Fibroblast of the aortic adventitia (primary cell): ENCODE measurements around the gene HOXA1. TPM values are rescaled to one million over a fixed set of nuclear protein-coding genes. Genes with fewer than 3 reads are reported as not detected.
A peak's percentile ranks its signal among the peaks of the same experiment; 100 is the strongest.

Experiments
- DNase-seq: peaks from one replicate; pipeline ENCODE4 v3.0.0-alpha.2; 2010; ENCODE audit warnings: low read depth
- H3K4me3 ChIP-seq: 2 replicates; pipeline ENCODE4 v1.5.1; 2011; ENCODE audit warnings: low read depth, mild to moderate bottlenecking, control low read depth, low read length, moderate library complexity
- CTCF ChIP-seq: IDR thresholded peaks from 2 replicates; pipeline ENCODE4 v1.5.1; 2011; ENCODE audit warnings: mild to moderate bottlenecking, low read length, control low read depth, inconsistent platforms; ENCODE audit not compliant: insufficient read depth
- total RNA-seq: library from RNA; depleted of rRNA; stranded (reverse); fragments of >200 nt; gene quantifications from 2 replicates; pipeline ENCODE4 v1.2.3, GENCODE V29; 2012; ENCODE audit warnings: low replicate concordance

Gene HOXA1
- total RNA-seq, 1 donor = 0.72 TPM

- DNase-seq = no peak
- H3K4me3 ChIP-seq = no peak overlapping the region
- no peak for TF ChIP-seq CTCF
Measured at GRCh38 chr7:27138472-27138871, 42.7 kb upstream of the HOXA1 start.

GRCh38 chr7:27137640-27138315, 42.0 kb upstream of the HOXA1 start:
- no peak for DNase-seq
- H3K4me3 ChIP-seq = no peak overlapping the region
- TF ChIP-seq CTCF = no peak

GRCh38 chr7:27134392-27134791, 38.6 kb upstream of the HOXA1 start:
- no peak for TF ChIP-seq CTCF

GRCh38 chr7:27133409-27134231, 37.8 kb upstream of the HOXA1 start:
- no peak for DNase-seq
- no peak overlapping the region for H3K4me3 ChIP-seq

More at GRCh38 chr7:27134392-27134791, 38.6 kb upstream of the HOXA1 start:
- peak; percentile 89 for DNase-seq
- H3K4me3 ChIP-seq = no peak overlapping the region

GRCh38 chr7:27132978-27133377, 37.2 kb upstream of the HOXA1 start:
- no peak for TF ChIP-seq CTCF
- H3K4me3 ChIP-seq = no peak overlapping the region
- no peak for DNase-seq

More at GRCh38 chr7:27133409-27134231, 37.8 kb upstream of the HOXA1 start:
- no peak for TF ChIP-seq CTCF

GRCh38 chr7:27132214-27132613, 36.4 kb upstream of the HOXA1 start:
- no peak overlapping the region for H3K4me3 ChIP-seq
- DNase-seq = no peak
- TF ChIP-seq CTCF = no peak
